Fibroblast of skin of left quadriceps (primary cell): ENCODE measurements around the gene KRT4.

Experiments used
- DNase-seq, 2 experiments: peaks; one replicate each; pipeline ENCODE4 v3.0.0-alpha.2; 2013; ENCODE audit warnings: low read depth in 2 of 2

The KRT4 gene

DNA sequence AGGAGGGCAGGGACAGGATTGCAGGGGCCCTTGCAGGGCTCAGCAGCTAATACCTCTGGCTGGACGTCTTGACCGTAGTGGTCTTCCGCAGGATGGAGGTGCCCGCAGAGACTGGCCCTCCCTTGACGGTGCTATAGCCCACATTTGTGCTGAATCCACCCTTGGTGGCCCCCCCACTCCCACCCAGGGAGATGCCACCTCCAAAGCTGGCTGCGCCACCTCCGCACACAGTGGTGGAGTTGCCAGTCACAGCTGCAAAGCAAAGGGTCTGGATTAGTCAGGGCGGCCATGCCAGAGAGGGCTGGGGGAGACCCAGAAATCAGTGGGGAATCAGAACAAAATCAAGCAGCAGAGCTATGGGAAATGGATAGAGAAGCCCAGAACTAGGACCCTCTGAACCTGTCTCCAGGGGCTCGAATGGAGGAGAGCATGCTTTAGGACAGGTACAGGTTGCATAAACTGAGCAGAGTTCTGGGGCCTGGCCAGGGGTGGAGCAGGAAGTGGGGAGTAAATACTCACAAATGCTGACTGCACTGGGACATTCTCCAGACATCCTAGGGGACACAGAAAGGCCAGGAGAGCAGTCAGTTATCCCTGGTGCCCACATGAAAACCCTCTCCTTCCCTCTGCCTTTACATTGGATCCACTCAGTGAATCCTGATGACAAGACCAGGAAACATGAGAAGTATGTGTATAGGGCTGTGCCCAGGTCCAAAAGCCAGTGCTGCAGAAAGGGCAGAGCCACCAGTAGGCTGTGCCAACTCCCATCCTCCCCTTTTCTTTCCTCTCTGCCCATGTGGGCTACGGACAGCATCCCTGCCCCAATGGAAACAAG, 8.1 kb upstream of the KRT4 start:
- no peak for DNase-seq

DNA sequence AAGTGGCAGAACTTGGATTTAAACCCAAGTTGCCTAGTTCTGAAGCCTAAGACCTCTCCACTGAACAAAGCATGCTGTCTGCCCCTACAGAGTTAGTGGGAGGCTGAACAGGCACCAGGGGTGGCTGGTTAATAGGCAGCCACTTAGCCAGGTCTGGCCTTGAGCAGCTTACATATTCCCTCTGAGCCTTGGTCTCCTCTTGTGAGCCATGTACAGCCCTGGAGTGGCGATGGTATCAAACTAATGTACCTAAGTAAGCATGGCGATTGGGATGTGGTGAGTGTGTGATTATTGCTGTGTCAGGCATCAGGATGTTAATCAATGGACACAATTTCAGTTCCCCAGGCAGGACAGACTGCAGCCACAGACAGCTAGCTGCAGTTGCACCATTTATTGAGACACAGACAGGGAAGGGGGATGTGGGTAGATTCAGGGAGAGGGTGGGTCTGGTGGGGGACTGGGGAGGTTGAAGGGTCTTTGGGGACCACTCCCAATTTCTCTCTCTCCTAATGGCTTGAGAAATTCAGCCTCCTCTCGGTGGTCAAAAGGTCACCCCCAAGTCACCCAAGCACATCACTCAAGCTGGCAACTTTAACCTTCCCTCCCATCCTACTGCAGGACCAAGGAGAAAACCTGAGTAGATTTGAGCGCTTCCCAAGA, 7.3 kb upstream of the KRT4 start:
- no peak for DNase-seq

DNA sequence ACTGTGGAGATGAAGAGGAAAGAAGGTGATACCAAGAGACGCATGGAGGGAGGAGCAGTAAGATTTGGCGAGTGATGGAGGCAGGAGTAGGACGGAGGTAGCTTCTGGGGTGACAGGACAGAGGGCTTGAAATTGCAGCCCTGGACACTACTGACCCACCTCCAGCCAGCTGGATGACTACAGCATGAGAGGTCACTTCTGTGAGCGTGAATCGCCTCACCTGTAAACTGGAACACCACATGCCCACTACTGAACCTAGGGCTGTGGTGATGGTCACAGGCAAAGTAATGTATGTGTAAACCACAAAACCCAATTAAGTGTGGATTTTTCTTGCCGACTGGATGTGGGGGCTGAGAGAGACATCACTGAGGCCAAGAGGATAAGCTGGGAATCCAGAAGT, 6.6 kb upstream of the KRT4 start:
- no peak for DNase-seq

DNA sequence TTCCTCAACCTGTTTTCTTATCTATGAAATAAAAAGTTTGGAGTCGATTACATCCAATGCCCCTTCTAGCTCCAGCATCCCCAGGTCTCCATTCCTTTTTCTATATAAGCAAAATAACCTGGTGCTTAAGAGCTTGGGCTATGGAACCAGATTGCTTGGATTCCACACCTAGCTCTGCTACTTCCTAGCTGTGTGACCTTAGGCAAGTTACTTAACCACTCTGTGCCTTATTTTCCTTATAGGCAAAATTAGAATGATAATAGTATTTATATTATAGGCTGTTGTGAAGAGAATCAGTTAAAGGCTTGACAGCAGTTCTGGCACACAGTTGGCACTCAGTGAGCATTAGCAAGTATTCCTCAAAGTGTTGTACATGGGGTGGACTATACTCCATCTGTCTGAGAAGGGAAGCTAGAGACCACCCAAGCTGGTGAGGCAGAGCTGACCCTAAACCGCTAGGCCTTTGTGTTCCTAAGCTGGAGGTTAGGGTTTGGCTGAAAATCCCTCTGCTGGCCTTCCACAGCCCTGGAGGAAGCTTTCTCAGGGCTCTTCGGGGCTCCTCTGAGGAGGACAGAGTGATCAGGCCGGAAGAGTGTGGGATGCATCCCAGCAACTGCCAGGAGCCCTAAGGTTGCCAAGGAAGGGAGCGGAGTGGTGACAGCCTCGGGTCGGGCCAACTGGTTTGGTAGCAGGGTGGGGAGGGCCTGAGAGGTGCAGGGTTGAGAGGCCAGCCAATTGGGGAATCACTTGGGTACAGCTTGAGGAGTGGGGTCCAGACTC, 6.0 kb upstream of the KRT4 start:
- DNase-seq: no peak

- DNase-seq: no peak
Observed at GRCh38 chr12:52818887-52819420, 5.0 kb upstream of the KRT4 start.

- no peak for DNase-seq
Observed at GRCh38 chr12:52818388-52818787, 4.5 kb upstream of the KRT4 start.

GRCh38 chr12:52817699-52818238, 3.9 kb upstream of the KRT4 start:
- DNase-seq: no peak

- DNase-seq: no peak
Observed at GRCh38 chr12:52817003-52817698, 3.2 kb upstream of the KRT4 start.

DNA sequence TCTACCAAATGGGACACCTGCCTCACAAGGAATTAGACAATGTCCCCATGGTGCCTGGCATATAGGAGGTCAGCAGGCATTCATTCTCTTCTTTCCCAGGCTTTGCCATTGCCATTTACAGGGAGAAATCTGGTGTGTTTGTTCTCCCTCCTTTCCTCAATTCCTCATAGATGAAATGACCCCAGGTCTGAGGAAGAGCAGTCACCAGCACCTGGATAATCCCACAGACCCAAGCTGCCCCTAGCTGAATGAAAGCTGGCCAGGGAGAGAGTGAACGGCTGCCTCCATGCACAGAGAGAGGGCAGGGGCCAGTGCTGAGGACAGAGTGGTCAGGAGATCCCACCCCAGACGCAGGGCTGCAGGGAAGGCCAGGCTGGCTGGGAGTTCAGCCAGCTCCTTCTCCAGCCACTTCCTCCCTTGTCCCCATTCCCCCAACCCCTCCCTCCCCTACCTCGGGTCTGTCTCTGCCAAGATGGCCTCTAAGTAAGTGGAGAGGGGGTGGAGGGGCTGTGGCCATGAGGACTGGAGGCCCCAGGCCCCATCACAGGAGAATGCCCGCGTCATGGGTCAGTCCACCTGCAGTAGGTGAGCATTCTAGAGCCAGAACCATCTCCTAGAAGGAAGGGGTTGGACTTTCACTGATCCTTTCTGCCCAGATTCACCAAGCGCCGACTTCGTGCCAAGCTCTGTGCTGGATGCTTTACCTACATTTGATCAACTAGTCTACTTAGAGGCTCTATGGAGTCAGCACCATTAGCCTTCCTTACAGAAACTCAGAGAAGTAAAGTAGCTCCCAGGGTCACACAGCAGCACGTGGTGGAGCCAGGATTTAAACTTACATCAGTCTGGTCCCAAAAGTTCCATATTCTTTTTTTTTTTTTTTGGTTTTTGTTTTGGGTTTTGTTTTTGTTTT, 2.0 kb upstream of the KRT4 start:
- DNase-seq: no peak

DNA sequence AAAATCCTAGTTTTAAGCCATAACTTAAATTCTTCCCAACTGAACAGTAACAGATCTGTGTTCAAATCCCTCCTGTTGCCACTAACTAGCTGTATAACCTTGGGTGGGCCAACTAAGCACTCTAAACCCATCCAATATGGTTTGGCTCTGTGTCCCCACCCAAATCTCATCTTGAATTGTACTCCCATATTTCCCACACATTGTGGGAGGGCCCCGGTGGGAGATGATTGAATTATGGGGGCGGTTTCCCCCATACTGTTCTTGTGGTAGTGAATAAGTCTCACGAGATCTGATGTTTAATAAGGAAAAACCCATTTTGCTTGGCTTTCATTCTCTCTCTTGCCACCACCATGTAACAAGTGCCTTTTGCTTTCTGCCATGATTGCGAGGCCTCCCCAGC, 1.2 kb upstream of the KRT4 start:
- no peak for DNase-seq

DNA sequence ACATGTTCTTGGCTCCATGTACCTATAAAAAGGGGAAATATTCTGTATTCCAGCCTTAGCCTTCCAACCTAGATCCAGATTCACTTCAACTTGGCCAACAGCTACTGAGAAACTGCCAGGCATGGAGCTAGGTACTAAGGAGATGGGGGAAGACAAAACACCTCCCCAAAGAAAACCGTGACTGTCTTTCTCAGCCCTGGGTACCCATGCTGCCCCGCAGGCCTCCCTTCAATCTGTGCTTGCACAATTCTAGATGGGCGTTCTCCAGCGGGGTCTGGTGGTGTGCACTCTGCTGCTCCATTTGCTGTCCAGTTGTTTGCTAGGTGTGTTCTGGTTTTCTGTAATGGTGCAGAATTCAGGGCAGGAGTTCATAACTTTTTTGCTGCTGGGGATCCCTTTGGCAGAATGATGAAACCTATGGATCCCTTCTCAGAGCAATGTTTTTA, 817 bp upstream of the KRT4 start:
- DNase-seq: no peak

- DNase-seq: no peak
Observed at GRCh38 chr12:52813203-52813819, 605 bp downstream of the KRT4 start.

- no peak for DNase-seq
Observed at GRCh38 chr12:52812749-52813148, 1.2 kb downstream of the KRT4 start.

GRCh38 chr12:52812073-52812400, 1.9 kb downstream of the KRT4 start:
- no peak for DNase-seq

DNA sequence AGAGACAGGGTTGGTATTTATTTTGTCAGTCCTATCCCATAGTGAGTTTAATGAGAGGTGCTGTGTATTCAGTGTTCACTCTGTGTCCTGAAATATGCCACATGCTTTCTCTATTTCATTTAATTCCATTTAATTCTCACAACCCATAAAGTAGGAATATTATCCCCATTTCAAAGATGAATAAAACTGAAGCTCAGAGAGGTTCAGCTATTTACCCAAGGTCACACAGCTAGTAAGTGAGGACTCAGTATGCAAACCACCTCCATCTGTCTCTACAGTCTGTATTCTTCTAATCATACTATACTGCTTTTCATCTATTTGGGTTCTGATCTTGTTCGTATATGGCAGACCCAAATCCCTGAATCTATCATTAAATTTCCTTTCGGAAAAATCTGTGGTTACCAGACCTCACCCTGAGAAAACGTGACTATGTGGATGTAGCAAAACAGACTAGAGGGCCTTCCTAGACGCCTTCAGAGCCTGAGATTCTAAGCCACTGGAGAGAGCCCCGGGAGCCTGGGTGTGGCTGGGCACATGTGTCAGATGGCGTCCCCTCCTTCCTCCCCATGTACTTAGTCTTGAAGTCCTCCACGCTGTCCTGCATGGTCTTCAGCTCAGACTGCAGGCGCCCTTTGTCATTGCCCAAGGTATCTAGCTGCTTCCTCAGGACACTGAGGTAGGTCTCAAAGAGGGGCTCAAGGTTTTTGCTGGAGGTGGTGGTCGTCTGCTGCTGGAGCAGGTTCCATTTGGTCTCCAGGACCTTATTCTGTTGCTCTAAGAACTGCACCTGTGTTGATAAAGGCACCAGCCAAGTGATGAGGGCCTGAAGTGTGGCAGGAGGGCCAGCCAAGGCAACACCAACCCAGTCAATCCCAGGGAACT, 2.5 kb downstream of the KRT4 start:
- no peak for DNase-seq

GRCh38 chr12:52810554-52810953, 3.4 kb downstream of the KRT4 start:
- DNase-seq: no peak

GRCh38 chr12:52809166-52809565, 4.8 kb downstream of the KRT4 start:
- no peak for DNase-seq

DNA sequence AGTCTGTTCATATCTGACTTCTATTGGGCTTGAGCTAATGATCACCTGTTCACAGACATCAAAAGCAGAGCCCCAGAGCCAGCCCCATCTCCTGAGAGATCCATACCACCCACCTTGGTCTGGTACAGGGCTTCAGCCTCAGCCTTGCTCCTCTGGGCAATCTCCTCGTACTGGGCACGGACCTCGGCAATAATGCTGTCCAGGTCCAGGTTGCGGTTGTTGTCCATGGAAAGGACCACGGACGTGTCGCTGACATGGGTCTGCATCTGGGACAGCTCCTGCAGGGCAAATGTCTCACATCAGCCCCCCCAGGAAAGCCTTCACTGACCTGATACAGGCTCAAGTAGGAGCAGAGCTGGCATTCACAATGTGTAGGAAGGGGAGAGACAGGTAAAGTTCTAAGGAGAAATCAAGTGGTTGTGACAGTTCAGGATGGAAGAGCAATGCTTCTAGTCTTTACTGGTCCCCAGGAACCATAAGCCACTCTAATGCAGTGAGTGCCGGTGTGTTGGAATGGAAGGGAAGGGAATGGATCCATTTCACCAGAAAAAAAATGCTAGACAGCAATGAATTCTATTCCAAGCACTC, 5.2 kb downstream of the KRT4 start:
- no peak for DNase-seq
